HL-60/S4 (cell line): ENCODE measurements around the gene CLASP2.
"Not testable (repeated sequence)": the region's sequence is repeated elsewhere in the genome, so short reads cannot be mapped to it uniquely, and the experiment has no call there.

Experiments
- in situ Hi-C: fragments of 300-500 bp; cut with MboI; formaldehyde crosslinking; loops from 2 replicates; pipeline ENCODE4 v1.14.3; 2022; ENCODE audit warnings: low sequenced_read_pairs

CLASP2 gene

GRCh38 chr3:33690341-33690740, 27.7 kb downstream of the CLASP2 start:
- in situ Hi-C loops: no loop called here

- in situ Hi-C loops: no loop called here
These were observed 30.5 kb downstream of the CLASP2 start for GRCh38 chr3:33687406-33688010.

GRCh38 chr3:33682770-33683169, 35.3 kb downstream of the CLASP2 start:
- in situ Hi-C loops: no loop called here

GRCh38 chr3:33681667-33682066, 36.4 kb downstream of the CLASP2 start:
- in situ Hi-C loops: no loop called here

- in situ Hi-C loops: no loop called here
These were observed 40.0 kb downstream of the CLASP2 start for GRCh38 chr3:33678073-33678472.

- in situ Hi-C loops: not testable (repeated sequence)
These were observed 44.6 kb downstream of the CLASP2 start for GRCh38 chr3:33673436-33673835.

- in situ Hi-C loops: no loop called here
These were observed 49.4 kb downstream of the CLASP2 start for GRCh38 chr3:33668618-33669017.

- in situ Hi-C loops: no loop called here
These were observed 52.8 kb downstream of the CLASP2 start for GRCh38 chr3:33665294-33665693.

GRCh38 chr3:33664195-33664594, 53.9 kb downstream of the CLASP2 start:
- in situ Hi-C loops: no loop called here

GRCh38 chr3:33663042-33663441, 55.0 kb downstream of the CLASP2 start:
- in situ Hi-C loops: no loop called here

GRCh38 chr3:33659856-33660434, 58.1 kb downstream of the CLASP2 start:
- in situ Hi-C loops: no loop called here

- in situ Hi-C loops: no loop called here
These were observed 58.8 kb downstream of the CLASP2 start for GRCh38 chr3:33658991-33659848.

- in situ Hi-C loops: no loop called here
These were observed 59.4 kb downstream of the CLASP2 start for GRCh38 chr3:33658621-33658990.

GRCh38 chr3:33658039-33658438, 60.0 kb downstream of the CLASP2 start:
- in situ Hi-C loops: no loop called here

GRCh38 chr3:33652736-33653135, 65.3 kb downstream of the CLASP2 start:
- in situ Hi-C loops: no loop called here

GRCh38 chr3:33651101-33651500, 67.0 kb downstream of the CLASP2 start:
- in situ Hi-C loops: not testable (repeated sequence)

- in situ Hi-C loops: no loop called here
These were observed 67.6 kb downstream of the CLASP2 start for GRCh38 chr3:33650495-33650894.

- in situ Hi-C loops: no loop called here
These were observed 69.3 kb downstream of the CLASP2 start for GRCh38 chr3:33648793-33649192.

- in situ Hi-C loops: no loop called here
These were observed 71.6 kb downstream of the CLASP2 start for GRCh38 chr3:33646406-33646805.

GRCh38 chr3:33645060-33645647, 72.9 kb downstream of the CLASP2 start:
- in situ Hi-C loops: no loop called here

- in situ Hi-C loops: no loop called here
These were observed 73.5 kb downstream of the CLASP2 start for GRCh38 chr3:33644582-33644981.

- in situ Hi-C loops: no loop called here
These were observed 75.2 kb downstream of the CLASP2 start for GRCh38 chr3:33642806-33643205.
